Esophagus squamous epithelium (tissue), 5 donors: Measurements from ENCODE around the gene CTBP1. TPM values are rescaled to one million over a fixed set of nuclear protein-coding genes. Genes with fewer than 3 reads are reported as not detected.

Experiments
- DNase-seq: peaks from one replicate; lab custom pipeline; 2025; lab: John Stamatoyannopoulos, UW
- H3K27ac ChIP-seq, 4 donors: fragments of 200-600 bp; sonication (generic); one replicate each; pipeline ENCODE4 v1.5.1; 2016 to 2019; ENCODE audit warnings: mild to moderate bottlenecking in 1 of 4
- H3K27me3 ChIP-seq, 4 donors: fragments of 200-600 bp; sonication (generic); 1 replicate in 3 of 4; 2 replicates in 1 of 4; pipeline versions ENCODE4 v1.5.1 to v1.6.0; 2017 to 2021; ENCODE audit warnings: antibody characterized with exemption in 1 of 4
- H3K36me3 ChIP-seq, 3 donors: fragments of 200-600 bp; sonication (generic); one replicate each; pipeline ENCODE4 v1.5.1; 2016 to 2019
- H3K4me1 ChIP-seq, 3 donors: fragments of 200-600 bp; sonication (generic); one replicate each; pipeline ENCODE4 v1.5.1; 2017 to 2019
- H3K4me3 ChIP-seq, 4 donors: fragments of 200-600 bp; sonication (generic); 1 replicate in 3 of 4; 2 replicates in 1 of 4; pipeline ENCODE4 v1.5.1; 2016 to 2019; ENCODE audit warnings: mild to moderate bottlenecking in 2 of 4, moderate library complexity in 1 of 4
- H3K9me3 ChIP-seq, 3 donors: fragments of 200-600 bp; sonication (generic); one replicate each; pipeline ENCODE4 v1.5.1; 2016 to 2019
- POLR2A ChIP-seq, 4 donors: fragments of 450-650 bp; IDR thresholded peaks; one replicate each; pipeline ENCODE4 v1.6.1; 2017; ENCODE audit warnings: antibody characterized with exemption in 4 of 4, mild to moderate bottlenecking in 4 of 4, moderate library complexity in 3 of 4
- WGBS, 2 donors: methylation state at CpG; one replicate each; pipeline ENCODE4 v1.1.5; 2018; 5-methylcytosine and 5-hydroxymethylcytosine counted together
- intact Hi-C: fragments of 100-400 bp; cut with DNase I; formaldehyde crosslinking; loops from one replicate; pipeline ENCODE4 v1.15.0; 2022
- total RNA-seq, 4 donors: library from RNA; depleted of rRNA; stranded (reverse); fragments of >200 nt; gene quantifications; one replicate each; pipeline ENCODE4 v1.1.0, GENCODE V29; 2016
- TF ChIP-seq, protein P1 (sequence below), 6 experiments: fragments of 450-650 bp in 4 of 6; fragments of 200-600 bp in 2 of 6; sonication (generic) in 2 of 6; IDR thresholded peaks; one replicate each; pipeline ENCODE4 v1.5.1; 2016 to 2019; ENCODE audit warnings: antibody characterized with exemption in 6 of 6, mild to moderate bottlenecking in 4 of 6, moderate library complexity in 4 of 6
- donor health status: DM: yes; HTN: yes; CAD: no.

CTBP1 gene
- total RNA-seq, 4 donors from 2014 or later = 72.2 to 121 (median 113) TPM

DNA sequence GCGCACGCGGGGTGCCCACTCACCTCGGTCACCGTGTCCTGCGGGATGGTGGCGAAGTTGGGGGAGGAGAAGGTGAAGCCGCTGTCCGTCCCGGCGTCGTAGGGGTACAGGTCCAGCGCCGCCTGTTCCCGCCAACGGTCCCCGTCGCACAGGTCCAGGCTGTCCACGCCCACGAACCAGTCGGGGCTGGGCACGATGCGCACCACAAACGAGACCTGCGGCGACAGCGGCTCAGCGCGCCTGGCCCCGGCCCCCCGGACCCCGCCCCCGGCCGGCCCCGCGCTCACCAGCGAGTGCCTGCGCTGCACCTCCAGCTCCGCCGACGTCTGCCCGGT, 78.0 kb downstream of the CTBP1 start:
- H3K4me1 ChIP-seq = peaks cover 39 to 87% (median 45%) of the 10 kb centered on the region in 3 donors
- no peak for TF ChIP-seq POLR2A (IDR thresholded peaks at IDR 0.05)
- H3K27ac ChIP-seq = peak overlapping the region in 2 of 4 donors; percentile 76 to 84
- intact Hi-C loops = no loop called here
- no peak for DNase-seq
- peaks cover 0 to 27% (median 0%) of the 10 kb centered on the region in 3 donors for H3K36me3 ChIP-seq
- peak overlapping the region; percentile 37 to 64 (median 50) for H3K4me3 ChIP-seq
- H3K27me3 ChIP-seq = peaks cover 0 to 36% (median 3%) of the 10 kb centered on the region in 4 donors
- no peaks in the 10 kb centered on the region for H3K9me3 ChIP-seq
- 62% methylated on average over 9 of the region's 42 CpGs; no CpG with 5 or more reads in 1 of the 2 donors for WGBS, 2 donors

GRCh38 chr4:1170156-1170975, 78.6 kb downstream of the CTBP1 start:
- peak overlapping the region in 1 of 4 donors; percentile 17 for H3K27ac ChIP-seq
- DNase-seq = no peak
- intact Hi-C loops = no loop called here

GRCh38 chr4:1169691-1170096, 79.2 kb downstream of the CTBP1 start:
- Histone ChIP-seq H3K9me3 (no peaks in the 10 kb centered on the region), H3K4me1 (peaks cover 39 to 78% (median 45%) of the 10 kb centered on the region in 3 donors), H3K36me3 (peaks cover 0 to 27% (median 0%) of the 10 kb centered on the region in 3 donors), H3K27ac (no peak overlapping the region), H3K4me3 (no peak overlapping the region), H3K27me3 (peaks cover 0 to 36% (median 3%) of the 10 kb centered on the region in 4 donors)
- intact Hi-C loops = loop anchor here (10.0 kb wide), 1 partner anchor 95 kb away; no protein-coding TSS in a partner anchor
- TF ChIP-seq, protein P1, sequence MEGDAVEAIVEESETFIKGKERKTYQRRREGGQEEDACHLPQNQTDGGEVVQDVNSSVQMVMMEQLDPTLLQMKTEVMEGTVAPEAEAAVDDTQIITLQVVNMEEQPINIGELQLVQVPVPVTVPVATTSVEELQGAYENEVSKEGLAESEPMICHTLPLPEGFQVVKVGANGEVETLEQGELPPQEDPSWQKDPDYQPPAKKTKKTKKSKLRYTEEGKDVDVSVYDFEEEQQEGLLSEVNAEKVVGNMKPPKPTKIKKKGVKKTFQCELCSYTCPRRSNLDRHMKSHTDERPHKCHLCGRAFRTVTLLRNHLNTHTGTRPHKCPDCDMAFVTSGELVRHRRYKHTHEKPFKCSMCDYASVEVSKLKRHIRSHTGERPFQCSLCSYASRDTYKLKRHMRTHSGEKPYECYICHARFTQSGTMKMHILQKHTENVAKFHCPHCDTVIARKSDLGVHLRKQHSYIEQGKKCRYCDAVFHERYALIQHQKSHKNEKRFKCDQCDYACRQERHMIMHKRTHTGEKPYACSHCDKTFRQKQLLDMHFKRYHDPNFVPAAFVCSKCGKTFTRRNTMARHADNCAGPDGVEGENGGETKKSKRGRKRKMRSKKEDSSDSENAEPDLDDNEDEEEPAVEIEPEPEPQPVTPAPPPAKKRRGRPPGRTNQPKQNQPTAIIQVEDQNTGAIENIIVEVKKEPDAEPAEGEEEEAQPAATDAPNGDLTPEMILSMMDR (IDR thresholded peaks at IDR 0.05) = no peak
- DNase-seq = no peak
- WGBS, 2 donors = 73 to 87% methylated on average over 2 to 3 of the region's 13 CpGs

More at GRCh38 chr4:1170156-1170975, 78.6 kb downstream of the CTBP1 start:
- TF ChIP-seq POLR2A (IDR thresholded peaks at IDR 0.05) = no peak
- TF ChIP-seq, protein P1 (IDR thresholded peaks at IDR 0.05) = no peak
- Histone ChIP-seq H3K4me1 (peaks cover 39 to 84% (median 45%) of the 10 kb centered on the region in 3 donors), H3K4me3 (peak overlapping the region in 2 of 4 donors; percentile 52 to 64), H3K9me3 (no peaks in the 10 kb centered on the region), H3K36me3 (peaks cover 0 to 27% (median 0%) of the 10 kb centered on the region in 3 donors), H3K27me3 (peaks cover 0 to 36% (median 3%) of the 10 kb centered on the region in 4 donors)
- WGBS, 2 donors = 90 to 100% methylated on average over 2 to 13 of the region's 37 CpGs

GRCh38 chr4:1169171-1169671, 79.7 kb downstream of the CTBP1 start:
- intact Hi-C loops = loop anchor here (10.0 kb wide), 1 partner anchor 96 kb away; no protein-coding TSS in a partner anchor
- no peak for DNase-seq
- WGBS, 2 donors = 60 to 87% methylated on average over 1 to 4 of the region's 17 CpGs
- Histone ChIP-seq H3K4me3 (no peak overlapping the region), H3K4me1 (peaks cover 39 to 77% (median 45%) of the 10 kb centered on the region in 3 donors), H3K36me3 (peaks cover 0 to 27% (median 0%) of the 10 kb centered on the region in 3 donors), H3K9me3 (no peaks in the 10 kb centered on the region), H3K27me3 (peaks cover 0 to 36% (median 3%) of the 10 kb centered on the region in 4 donors), H3K27ac (no peak overlapping the region)
- TF ChIP-seq, protein P1 (IDR thresholded peaks at IDR 0.05) = no peak
- no peak for TF ChIP-seq POLR2A (IDR thresholded peaks at IDR 0.05)

DNA sequence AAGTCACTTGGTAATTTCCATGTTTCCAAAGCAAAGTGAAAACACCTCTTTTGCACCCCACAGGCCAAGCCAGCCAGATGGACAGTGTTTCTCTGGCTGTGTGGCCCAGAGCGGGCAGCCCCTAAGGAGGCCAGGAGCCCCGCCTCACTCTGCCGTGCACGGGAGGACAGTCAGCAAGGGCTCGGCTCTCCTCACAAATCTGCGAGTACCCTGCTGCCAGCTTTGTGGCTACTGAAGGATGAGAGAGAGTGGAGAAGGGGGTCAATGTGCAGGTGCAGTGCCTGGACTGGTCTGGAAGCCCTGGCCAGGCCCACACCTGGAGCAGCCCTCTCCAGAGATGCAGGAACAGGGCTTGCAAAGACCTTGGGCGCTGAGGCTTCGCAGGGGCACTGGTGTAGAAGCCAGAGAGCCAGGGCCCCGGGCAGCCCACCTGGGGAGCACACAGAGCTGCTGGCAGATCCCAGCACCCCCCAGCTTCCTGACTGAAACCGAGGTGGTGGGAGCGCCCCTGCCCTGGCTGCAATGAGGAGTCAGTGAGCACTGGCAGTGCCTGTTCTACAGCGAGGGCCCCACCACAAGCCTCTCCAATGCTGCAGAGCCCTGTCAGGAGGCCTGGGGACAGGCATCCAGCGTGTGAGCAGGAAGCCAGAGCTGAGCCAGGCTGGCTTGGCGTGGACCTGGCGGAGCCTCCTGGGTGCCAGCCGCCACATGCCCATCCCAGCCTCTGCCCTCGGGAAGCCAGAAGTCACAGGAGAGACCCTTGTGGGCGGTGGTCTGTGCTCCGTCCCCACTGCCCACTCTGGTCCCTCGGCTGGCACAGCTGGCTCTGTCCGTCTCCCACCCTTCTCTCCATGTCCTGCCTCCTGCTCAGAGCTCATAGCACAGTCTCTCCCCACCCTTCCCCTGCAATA, 80.5 kb downstream of the CTBP1 start:
- WGBS, 2 donors = 70 to 83% methylated on average over 8 to 9 of the region's 21 CpGs
- no peak for DNase-seq
- Histone ChIP-seq H3K4me1 (peaks cover 39 to 70% (median 40%) of the 10 kb centered on the region in 3 donors), H3K27me3 (peaks cover 0 to 36% (median 3%) of the 10 kb centered on the region in 4 donors), H3K9me3 (no peaks in the 10 kb centered on the region), H3K4me3 (peak overlapping the region in 3 of 4 donors; percentile 61 to 76 (median 62)), H3K27ac (peak overlapping the region in 2 of 4 donors; percentile 36 to 77), H3K36me3 (peaks cover 0 to 27% (median 0%) of the 10 kb centered on the region in 3 donors)
- TF ChIP-seq, protein P1 (IDR thresholded peaks at IDR 0.05) = no peak
- TF ChIP-seq POLR2A (IDR thresholded peaks at IDR 0.05) = no peak
- intact Hi-C loops = loop anchor here (10.0 kb wide), 1 partner anchor 96 kb away; no protein-coding TSS in a partner anchor
